Adrenal gland (tissue), 5 donors: ENCODE results near the gene PPP1R9A.

Experiments used
- CTCF ChIP-seq, 6 experiments: fragments of 450-650 bp in 4 of 6; fragments of 200-600 bp in 2 of 6; sonication (generic) in 1 of 6; IDR thresholded peaks; 1 replicate in 5 of 6; 2 replicates in 1 of 6; pipeline versions ENCODE4 v1.5.1 to v1.8.0; 2016 to 2021; ENCODE audit warnings: antibody characterized with exemption in 6 of 6, mild to moderate bottlenecking in 2 of 6, moderate library complexity in 1 of 6
- POLR2A ChIP-seq, 2 donors: fragments of 450-650 bp; IDR thresholded peaks; one replicate each; pipeline ENCODE4 v1.6.1; 2017; ENCODE audit warnings: antibody characterized with exemption in 2 of 2, mild to moderate bottlenecking in 2 of 2, moderate library complexity in 1 of 2
- donor health status: DM: no; HTN: no; CAD: no.

- no peak for TF ChIP-seq CTCF (IDR thresholded peaks at IDR 0.05)
- TF ChIP-seq POLR2A (IDR thresholded peaks at IDR 0.05) = no peak
Observed at GRCh38 chr7:95330204-95330960, 423.0 kb downstream of the PPP1R9A start.
